ENCODE measurements around the gene EIF1.
"Not testable (repeated sequence)": the region's sequence is repeated elsewhere in the genome, so short reads cannot be mapped to it uniquely, and the experiment has no call there.

EIF1 gene

GRCh38 chr17:41688641-41689496 lies at the start of gene EIF1:
Gene EIF1 (plus strand): TSS chr17:41688885. CDS start chr17:41689039, 154 bp downstream.
- peak; percentile 100 for DNase-seq (ENCODE audit: low read depth in 2 of 2)

DNA sequence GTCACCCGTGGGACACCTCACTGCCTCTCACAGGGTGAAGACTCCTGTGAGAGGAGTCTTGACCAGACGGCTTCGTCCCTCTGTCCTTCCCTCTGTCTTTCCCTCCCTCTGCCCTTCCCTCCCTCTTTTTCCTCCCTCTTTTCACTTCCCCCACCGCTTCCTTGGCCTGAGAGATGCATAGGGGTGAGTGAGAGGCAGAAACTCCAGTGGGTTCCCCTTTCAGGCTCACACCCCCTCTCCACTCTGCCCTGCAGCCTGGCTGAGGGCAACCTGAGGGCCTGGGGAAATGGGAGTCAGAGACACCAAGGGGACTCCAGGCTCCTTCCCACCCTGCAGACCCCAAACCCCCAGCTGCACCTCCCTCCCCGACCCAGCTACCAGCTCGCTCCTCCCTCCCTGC lies 49.7 kb upstream of the EIF1 start:
- DNase-seq (ENCODE audit: low read depth in 2 of 2) = no peak

GRCh38 chr17:41639492-41640473 lies 48.9 kb upstream of the EIF1 start:
- DNase-seq (ENCODE audit: low read depth in 2 of 2) = no peak

GRCh38 chr17:41640596-41640995 lies 48.1 kb upstream of the EIF1 start:
- DNase-seq (ENCODE audit: low read depth in 2 of 2) = not testable (repeated sequence)

DNA sequence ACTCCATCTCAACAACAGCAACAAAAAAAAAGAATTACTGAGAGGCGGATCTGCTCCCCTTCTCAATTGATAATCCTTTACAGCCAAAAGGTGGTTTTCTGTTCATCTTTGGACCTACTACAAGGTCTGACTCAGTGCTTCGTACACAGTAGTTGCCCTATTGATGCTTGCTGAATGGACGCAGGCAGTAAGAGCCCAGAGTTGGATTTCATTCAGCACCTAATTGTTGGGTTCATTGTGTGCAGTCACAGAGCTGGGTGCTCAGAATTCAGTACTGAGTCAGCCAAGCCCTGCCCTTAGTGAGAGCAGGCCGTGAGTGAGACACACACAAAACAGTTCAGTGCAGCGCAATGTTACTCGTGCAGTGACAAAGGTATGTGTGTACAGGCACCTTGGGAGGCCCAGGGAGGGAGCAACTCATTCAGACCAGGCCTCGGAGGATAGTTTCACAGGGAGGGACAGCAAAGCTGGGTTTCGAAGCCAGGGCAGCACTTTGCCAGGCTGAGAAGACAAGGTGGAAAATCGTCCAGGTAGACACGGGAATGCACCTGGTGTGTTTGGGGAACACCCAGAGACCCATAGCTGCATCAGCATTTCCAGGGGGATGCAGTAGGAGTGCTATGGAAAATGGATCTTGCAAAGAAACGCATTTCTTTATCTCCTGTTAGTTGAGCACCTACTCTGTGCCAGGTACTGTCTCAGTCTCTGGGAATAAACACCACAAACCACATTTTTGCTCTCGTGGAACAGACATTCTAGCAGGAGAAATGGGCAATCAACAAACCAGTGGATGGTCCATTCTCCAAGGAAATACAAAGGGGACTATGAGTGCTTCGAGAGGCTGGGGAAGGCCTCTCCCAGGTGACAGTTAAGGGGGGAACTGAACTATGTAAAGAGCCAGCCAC lies 46.2 kb upstream of the EIF1 start:
- no peak for DNase-seq (ENCODE audit: low read depth in 2 of 2)

DNA sequence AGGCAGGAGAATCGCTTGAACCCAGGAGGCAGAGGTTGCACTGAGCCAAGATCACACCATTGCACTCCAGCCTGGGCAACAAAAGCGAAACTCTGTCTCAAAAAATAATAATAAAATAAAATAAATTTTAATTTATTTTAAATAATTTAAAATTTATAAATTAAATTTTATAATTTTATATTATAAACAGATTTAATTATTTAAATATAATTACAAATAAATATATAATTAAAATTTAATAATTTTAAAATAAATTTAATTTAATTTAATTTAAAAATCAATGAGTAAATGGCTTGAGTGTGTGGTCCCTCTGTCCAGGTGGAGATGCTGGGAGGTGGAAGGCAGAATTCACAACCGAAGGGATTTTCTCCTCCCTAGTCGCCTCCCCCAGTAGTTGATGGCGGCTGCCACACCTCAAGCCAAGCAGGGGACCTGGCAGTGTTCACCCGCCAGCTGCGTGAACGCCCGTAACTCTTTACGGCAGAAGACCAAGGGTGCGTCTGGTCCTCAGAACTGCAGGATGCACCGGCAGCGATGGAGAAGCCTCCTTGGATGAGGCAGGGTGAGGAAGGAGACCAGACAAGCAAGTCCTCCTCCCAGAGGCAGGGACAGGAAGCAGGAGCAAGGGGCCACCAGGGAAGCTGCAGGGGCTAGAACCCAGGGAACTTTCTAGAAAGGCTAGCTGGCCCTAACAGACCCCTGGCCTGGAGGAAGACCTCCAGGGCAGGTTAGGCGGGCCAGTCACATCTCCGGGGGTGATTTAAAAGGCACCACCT lies 41.5 kb upstream of the EIF1 start:
- DNase-seq (ENCODE audit: low read depth in 2 of 2) = no peak

DNA sequence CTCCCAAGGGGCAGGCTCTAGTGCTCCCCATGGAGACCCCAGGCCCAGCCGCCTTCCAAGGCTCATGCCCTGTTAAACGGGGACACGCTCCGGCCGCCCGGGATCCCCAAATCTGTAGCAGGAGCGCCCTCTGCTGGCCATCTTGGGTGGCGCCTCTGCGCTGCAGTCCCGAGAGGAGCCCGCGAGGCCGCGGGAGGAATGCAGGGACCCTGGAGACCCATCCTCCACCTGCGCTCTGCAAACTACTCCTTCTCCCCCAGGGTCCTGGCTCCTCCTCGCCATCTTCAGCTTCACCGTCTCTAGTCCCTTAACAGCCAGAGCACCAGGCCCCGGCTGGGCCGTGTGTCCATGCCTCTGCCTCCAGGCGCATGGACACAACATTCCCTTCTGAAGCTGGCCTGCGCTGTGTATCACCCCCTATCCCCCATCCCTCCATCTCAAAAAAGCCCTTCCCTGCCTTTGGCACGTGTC lies 40.7 kb upstream of the EIF1 start:
- DNase-seq (ENCODE audit: low read depth in 2 of 2) = peak; percentile 69 to 72

- DNase-seq (ENCODE audit: low read depth in 2 of 2) = peak; percentile 52 to 66
Measured at GRCh38 chr17:41648411-41649195, 40.1 kb upstream of the EIF1 start.

DNA sequence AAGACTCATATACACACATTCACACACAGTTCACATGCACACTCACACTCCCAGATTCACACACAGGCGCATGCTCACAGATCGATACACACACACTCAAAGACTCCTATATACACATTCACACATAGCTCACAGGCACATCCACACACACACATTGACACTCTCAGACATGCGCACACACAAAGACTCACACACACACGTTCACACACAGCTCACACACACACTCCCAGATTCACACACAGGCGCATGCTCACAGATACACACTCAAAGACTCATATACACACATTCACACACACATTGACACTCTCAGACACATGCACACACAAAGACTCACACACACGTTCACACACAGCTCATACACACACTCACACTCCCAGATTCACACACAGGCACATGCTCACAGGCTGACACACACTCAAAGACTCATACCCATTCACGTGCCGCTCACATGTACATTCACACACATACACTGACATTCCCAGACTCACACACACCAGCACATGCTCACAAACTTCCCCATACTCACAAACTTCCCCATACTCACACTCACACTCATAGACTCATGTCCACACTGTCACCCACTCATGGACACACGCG lies 38.7 kb upstream of the EIF1 start:
- DNase-seq (ENCODE audit: low read depth in 2 of 2) = no peak

GRCh38 chr17:41650794-41651624 lies 37.7 kb upstream of the EIF1 start:
- DNase-seq (ENCODE audit: low read depth in 2 of 2) = no peak

GRCh38 chr17:41651625-41652460 lies 36.8 kb upstream of the EIF1 start:
- no peak for DNase-seq (ENCODE audit: low read depth in 2 of 2)

- no peak for DNase-seq (ENCODE audit: low read depth in 2 of 2)
Measured at GRCh38 chr17:41652461-41652970, 36.2 kb upstream of the EIF1 start.

DNA sequence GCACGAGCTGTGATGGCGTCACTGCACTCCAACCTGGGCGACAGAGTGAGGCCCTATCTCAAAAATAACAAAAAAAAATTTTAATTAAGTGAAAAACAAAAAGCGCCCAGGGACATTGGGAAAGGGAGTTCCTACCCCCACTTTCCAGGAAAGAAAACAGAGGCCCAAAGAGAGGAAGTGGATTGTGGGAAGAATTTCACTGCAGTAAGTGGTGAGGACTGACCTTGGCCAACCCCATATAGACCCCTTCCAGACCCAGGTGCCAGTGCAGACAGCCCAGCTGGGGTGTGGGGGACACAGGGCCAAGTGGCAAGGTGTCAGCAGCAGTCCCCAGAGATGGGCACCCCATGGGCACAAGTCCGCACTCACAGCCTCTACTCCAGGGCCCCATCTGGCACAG lies 35.3 kb upstream of the EIF1 start:
- DNase-seq (ENCODE audit: low read depth in 2 of 2) = no peak

GRCh38 chr17:41653892-41654677 lies 34.6 kb upstream of the EIF1 start:
- DNase-seq (ENCODE audit: low read depth in 2 of 2) = no peak

GRCh38 chr17:41654678-41655607 lies 33.7 kb upstream of the EIF1 start:
- no peak for DNase-seq (ENCODE audit: low read depth in 2 of 2)
